Measurements from ENCODE around the gene SRGAP3.

DNA sequence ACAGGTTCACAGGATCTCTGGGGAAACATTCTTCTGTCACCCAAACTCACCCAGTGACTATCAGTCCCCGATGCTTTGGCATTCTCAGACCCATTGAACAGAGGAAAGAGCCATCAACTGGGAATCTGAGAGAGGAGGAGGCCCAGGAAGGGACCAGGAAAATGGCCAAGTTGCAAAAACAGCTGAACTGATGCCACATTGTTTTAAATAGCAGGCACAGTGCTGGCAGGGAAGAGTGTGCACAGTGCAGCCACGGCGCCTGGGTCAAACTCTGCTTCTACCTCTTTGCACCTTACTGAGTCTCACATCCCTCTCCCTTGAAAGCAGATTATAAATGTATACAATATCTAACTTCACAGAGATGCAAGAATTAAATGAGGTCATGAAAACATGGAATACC lies 66.4 kb downstream of the SRGAP3 start:
- no peak for TF ChIP-seq CTCF (IDR thresholded peaks at IDR 0.05; ENCODE audit: insufficient read depth, low read depth, low read length)
- no peak for TF ChIP-seq EZH2 (IDR thresholded peaks at IDR 0.05; ENCODE audit: insufficient read depth, low read length)
